ENCODE data around the gene KRTAP4-3.
"Not testable (repeated sequence)": the region's sequence is repeated elsewhere in the genome, so short reads cannot be mapped to it uniquely, and the experiment has no call there.

KRTAP4-3 gene

GRCh38 chr17:41167561-41167960 is 460 bp downstream of the KRTAP4-3 start:
- Histone ChIP-seq H2AFZ (ENCODE audit: low read length) (no peak overlapping the region), H3K4me3 (ENCODE audit: low read depth, low read length, poor library complexity, severe bottlenecking) (no peak overlapping the region), H3K27ac (ENCODE audit: low read depth, low read length, poor library complexity, severe bottlenecking) (no peak overlapping the region), H3K79me2 (ENCODE audit: insufficient read depth, low read length) (no peaks in the 10 kb centered on the region), H3K9me2 (ENCODE audit: low read depth, low read length) (no peaks in the 10 kb centered on the region), H3F3A (ENCODE audit: insufficient read depth, low read length) (no peaks in the 10 kb centered on the region), H4K20me1 (ENCODE audit: insufficient read depth, low read length) (no peaks in the 10 kb centered on the region), H3K4me2 (ENCODE audit: low read length) (no peak overlapping the region), H3K9me3 (ENCODE audit: low read length) (no peaks in the 10 kb centered on the region), H3K36me3 (ENCODE audit: insufficient read depth, low read length) (no peaks in the 10 kb centered on the region), H3K27me3 (ENCODE audit: insufficient read depth, low read length) (no peaks in the 10 kb centered on the region), H3K9ac (ENCODE audit: low read length) (no peak overlapping the region), H3K4me1 (ENCODE audit: insufficient read depth, low read length, severe bottlenecking) (no peaks in the 10 kb centered on the region)
- TF ChIP-seq EZH2 (IDR thresholded peaks at IDR 0.05; ENCODE audit: borderline replicate concordance, low read length) (no peak), CTCF (IDR thresholded peaks at IDR 0.05; ENCODE audit: low read length) (no peak)

- Histone ChIP-seq H3K9me2 (ENCODE audit: low read depth, low read length) (no peaks in the 10 kb centered on the region), H3K79me2 (ENCODE audit: insufficient read depth, low read length) (no peaks in the 10 kb centered on the region), H3K4me3 (ENCODE audit: low read depth, low read length, poor library complexity, severe bottlenecking) (no peak overlapping the region), H3K4me2 (ENCODE audit: low read length) (no peak overlapping the region), H3K27ac (ENCODE audit: low read depth, low read length, poor library complexity, severe bottlenecking) (no peak overlapping the region), H4K20me1 (ENCODE audit: insufficient read depth, low read length) (no peaks in the 10 kb centered on the region), H3K27me3 (ENCODE audit: insufficient read depth, low read length) (no peaks in the 10 kb centered on the region), H3K9ac (ENCODE audit: low read length) (no peak overlapping the region), H3K4me1 (ENCODE audit: insufficient read depth, low read length, severe bottlenecking) (no peaks in the 10 kb centered on the region), H3K36me3 (ENCODE audit: insufficient read depth, low read length) (no peaks in the 10 kb centered on the region), H2AFZ (ENCODE audit: low read length) (no peak overlapping the region), H3K9me3 (ENCODE audit: low read length) (no peaks in the 10 kb centered on the region), H3F3A (ENCODE audit: insufficient read depth, low read length) (no peaks in the 10 kb centered on the region)
- TF ChIP-seq CTCF (IDR thresholded peaks at IDR 0.05; ENCODE audit: low read length) (no peak), EZH2 (IDR thresholded peaks at IDR 0.05; ENCODE audit: borderline replicate concordance, low read length) (no peak)
Observed at GRCh38 chr17:41163828-41164227, 4.2 kb downstream of the KRTAP4-3 start.

- Histone ChIP-seq H3K36me3 (ENCODE audit: insufficient read depth, low read length) (no peaks in the 10 kb centered on the region), H3K4me3 (ENCODE audit: low read depth, low read length, poor library complexity, severe bottlenecking) (no peak within 1 kb of the TSS), H3K4me2 (ENCODE audit: low read length) (no peak within 1 kb of the TSS), H3K4me1 (ENCODE audit: insufficient read depth, low read length, severe bottlenecking) (no peaks in the 10 kb centered on the region), H3K27me3 (ENCODE audit: insufficient read depth, low read length) (no peaks in the 10 kb centered on the region), H3K9ac (ENCODE audit: low read length) (no peak within 1 kb of the TSS), H4K20me1 (ENCODE audit: insufficient read depth, low read length) (no peaks in the 10 kb centered on the region), H2AFZ (ENCODE audit: low read length) (no peak within 1 kb of the TSS), H3K9me3 (ENCODE audit: low read length) (no peaks in the 10 kb centered on the region), H3K27ac (ENCODE audit: low read depth, low read length, poor library complexity, severe bottlenecking) (no peak within 1 kb of the TSS), H3K9me2 (ENCODE audit: low read depth, low read length) (no peaks in the 10 kb centered on the region), H3F3A (ENCODE audit: insufficient read depth, low read length) (no peaks in the 10 kb centered on the region), H3K79me2 (ENCODE audit: insufficient read depth, low read length) (no peaks in the 10 kb centered on the region)
- no peak for TF ChIP-seq CTCF (IDR thresholded peaks at IDR 0.05; ENCODE audit: low read length)
- no peak for TF ChIP-seq EZH2 (IDR thresholded peaks at IDR 0.05; ENCODE audit: borderline replicate concordance, low read length)
Observed at GRCh38 chr17:41160648-41161047, 7.4 kb downstream of the KRTAP4-3 start, which contains the start of gene KRTAP4-4. KRTAP4-4 (minus strand) TSS chr17:41160748; CDS start chr17:41160691, 57 bp downstream.

GRCh38 chr17:41160190-41160589 is 7.8 kb downstream of the KRTAP4-3 start:
- H3K9ac ChIP-seq (ENCODE audit: low read length); H3K36me3 ChIP-seq (ENCODE audit: insufficient read depth, low read length); H3K27ac ChIP-seq (ENCODE audit: low read depth, low read length, poor library complexity, severe bottlenecking); H3K79me2 ChIP-seq (ENCODE audit: insufficient read depth, low read length); H3K27me3 ChIP-seq (ENCODE audit: insufficient read depth, low read length); H3F3A ChIP-seq (ENCODE audit: insufficient read depth, low read length); H4K20me1 ChIP-seq (ENCODE audit: insufficient read depth, low read length); H3K4me1 ChIP-seq (ENCODE audit: insufficient read depth, low read length, severe bottlenecking); H2AFZ ChIP-seq (ENCODE audit: low read length); H3K4me3 ChIP-seq (ENCODE audit: low read depth, low read length, poor library complexity, severe bottlenecking); H3K4me2 ChIP-seq (ENCODE audit: low read length); H3K9me3 ChIP-seq (ENCODE audit: low read length); H3K9me2 ChIP-seq (ENCODE audit: low read depth, low read length): not testable (repeated sequence)

Data from OCI-LY1 (cell line).